Brain microvascular endothelial cell (primary cell): ENCODE data around the gene ARHGEF4.
A peak's percentile ranks its signal among the peaks of the same experiment; 100 is the strongest.

Experiments used
- DNase-seq: peaks from one replicate; pipeline ENCODE4 v3.0.0-alpha.2; 2020
- H3K27ac ChIP-seq: fragments of 250-450 bp; sonication (Bioruptor Pico); 2 replicates; pipeline ENCODE4 v1.5.1; 2020; ENCODE audit warnings: mild to moderate bottlenecking, moderate library complexity
- H3K27me3 ChIP-seq: fragments of 250-450 bp; sonication (Bioruptor Pico); replicated peaks from 2 replicates; pipeline ENCODE4 v1.5.1; 2020; ENCODE audit warnings: mild to moderate bottlenecking
- H3K36me3 ChIP-seq: fragments of 250-450 bp; sonication (Bioruptor Pico); replicated peaks from 2 replicates; pipeline ENCODE4 v1.5.1; 2020; ENCODE audit warnings: mild to moderate bottlenecking
- H3K4me3 ChIP-seq: 2 replicates; pipeline ENCODE4 v1.5.1; 2011; ENCODE audit warnings: low read depth, mild to moderate bottlenecking, control low read depth, low read length, moderate library complexity
- CTCF ChIP-seq: IDR thresholded peaks from 2 replicates; pipeline ENCODE4 v1.5.1; 2011; ENCODE audit warnings: low read depth, mild to moderate bottlenecking, moderate library complexity, low read length, control low read depth, inconsistent platforms; ENCODE audit errors: missing control alignments
- in situ Hi-C: cut with HindIII; loops from 2 replicates; pipeline ENCODE4 v1.10.0; 2017; ENCODE audit warnings: low sequenced_read_pairs, low pct_ligation_motif_present

Gene ARHGEF4

DNA sequence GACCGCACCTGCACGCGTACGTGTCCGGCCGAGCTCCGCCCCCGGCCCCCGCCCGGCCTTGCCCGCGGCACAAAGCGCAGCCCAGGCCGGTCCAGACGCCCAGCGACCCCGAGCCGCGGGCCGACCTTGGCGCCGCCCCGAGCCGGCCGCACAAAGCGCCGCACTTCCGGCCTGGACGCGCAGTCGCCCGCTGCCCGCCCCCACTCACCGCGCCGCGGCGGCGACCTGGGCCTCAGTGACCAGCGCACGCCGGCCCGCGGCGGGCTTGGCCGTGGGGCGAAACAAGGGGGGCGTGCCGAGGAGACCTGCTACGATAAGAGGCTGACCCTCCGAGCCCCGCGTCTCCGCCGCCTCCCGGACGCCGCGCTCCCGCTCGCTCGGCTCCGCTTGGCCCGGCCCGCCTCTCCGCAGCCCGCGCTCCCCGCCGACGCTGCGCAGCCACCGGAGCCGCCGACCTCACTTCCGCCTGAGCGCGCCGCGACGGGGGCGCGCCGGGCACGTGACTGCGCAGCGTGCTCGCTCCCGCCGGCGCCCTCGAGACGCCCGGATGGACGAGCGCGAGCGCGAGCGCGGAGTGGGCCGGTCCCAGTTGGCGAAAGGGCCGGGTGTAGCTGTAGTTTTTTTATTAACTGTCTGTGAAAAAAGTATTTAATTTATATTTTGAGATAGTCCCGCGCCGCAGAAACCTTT is 256.4 kb downstream of the ARHGEF4 start, which contains the start of gene FAM168B:
FAM168B (minus strand) TSS at position 455 of the 690 bp plus-strand sequence. CDS start 10,814 bp downstream, outside the sequence.
- Histone ChIP-seq H3K36me3 (peaks cover 2% of the 10 kb centered on the region), H3K27me3 (no peaks in the 10 kb centered on the region), H3K4me3 (peak within 1 kb of the TSS; percentile 84), H3K27ac (peak within 1 kb of the TSS; percentile 82)
- in situ Hi-C loops, result no loop called here
- no peak for TF ChIP-seq CTCF
- peak; percentile 68 for DNase-seq

DNA sequence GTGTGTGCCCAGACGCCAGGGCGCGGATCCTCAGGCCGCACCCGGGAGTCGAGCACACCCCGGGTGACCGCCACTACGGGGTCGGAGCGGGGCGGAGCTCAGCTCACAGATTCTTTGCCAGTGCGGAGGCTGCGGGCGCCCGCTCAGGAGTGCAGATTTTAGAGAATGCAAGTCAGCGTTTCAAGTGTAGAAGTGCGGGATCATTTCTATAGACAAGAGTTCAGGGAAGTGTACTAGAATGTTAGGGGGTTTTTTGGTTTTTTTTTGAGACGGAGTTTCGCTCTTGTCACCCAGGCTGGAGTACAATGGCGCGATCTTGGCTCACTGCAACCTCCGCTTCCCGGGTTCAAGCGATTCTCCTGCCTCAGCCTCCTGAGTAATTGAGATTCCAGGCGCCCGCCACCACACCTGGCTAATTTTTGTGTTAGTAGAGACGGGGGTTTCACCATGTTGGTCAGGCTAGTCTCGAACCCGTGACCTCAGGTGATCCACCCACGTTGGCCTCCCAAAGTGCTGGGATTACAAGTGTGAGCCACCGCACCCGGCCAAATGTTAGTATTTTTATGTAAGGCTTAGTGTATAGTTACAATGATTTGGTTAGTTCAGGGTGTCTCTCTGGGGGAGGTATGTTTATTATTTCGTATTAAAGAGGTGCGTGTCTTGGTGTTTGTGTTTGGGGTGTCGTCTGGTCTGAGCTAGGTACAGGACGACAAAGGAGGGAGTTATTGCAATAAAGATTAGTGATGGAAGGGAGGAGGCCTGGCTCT is 257.2 kb downstream of the ARHGEF4 start:
- Histone ChIP-seq H3K27ac (peak overlapping the region; percentile 82), H3K36me3 (no peaks in the 10 kb centered on the region), H3K4me3 (peak overlapping the region; percentile 71), H3K27me3 (no peaks in the 10 kb centered on the region)
- in situ Hi-C loops, result no loop called here
- no peak for DNase-seq
- no peak for TF ChIP-seq CTCF

DNA sequence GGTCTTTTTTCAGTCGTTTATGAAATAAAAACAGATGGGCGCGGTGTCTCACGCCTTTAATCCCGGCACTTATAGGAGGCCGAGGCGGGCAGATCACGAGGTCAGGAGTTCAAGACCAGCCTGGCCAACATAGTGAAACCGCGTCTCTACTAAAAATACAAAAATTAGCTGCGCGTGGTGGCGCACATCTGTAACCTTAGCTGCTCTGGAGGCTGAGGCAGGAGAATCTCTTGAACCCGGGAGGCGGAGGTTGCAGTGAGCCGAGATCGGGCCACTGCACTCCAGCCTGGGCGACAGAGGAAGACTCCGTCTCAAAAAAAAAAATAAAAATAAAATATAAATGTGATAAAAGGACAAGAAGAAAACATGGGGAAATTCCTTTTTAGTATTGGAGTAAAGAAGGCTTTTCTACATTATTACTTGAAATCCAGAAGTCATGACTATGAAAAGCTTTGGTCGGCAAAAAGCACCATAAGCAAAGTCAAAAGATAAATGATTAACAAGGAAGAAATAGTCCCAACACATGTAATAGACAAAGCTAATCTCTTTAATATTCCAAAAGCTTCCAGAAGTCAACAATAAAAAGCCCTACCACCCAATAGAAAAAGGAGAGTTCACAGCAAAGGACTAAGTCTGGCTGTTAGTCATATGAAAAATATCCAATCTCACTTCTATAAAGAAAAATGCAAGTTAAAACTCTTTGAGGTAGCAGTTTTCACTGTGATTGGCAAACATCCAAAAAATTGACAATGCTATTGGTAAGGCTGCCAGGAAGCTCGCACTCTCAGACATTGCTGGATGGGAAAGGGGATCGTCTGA is 258.0 kb downstream of the ARHGEF4 start:
- H3K27me3 ChIP-seq, result no peaks in the 10 kb centered on the region
- H3K4me3 ChIP-seq, result no peak overlapping the region
- no peak overlapping the region for H3K27ac ChIP-seq
- H3K36me3 ChIP-seq, result no peaks in the 10 kb centered on the region
- TF ChIP-seq CTCF, result no peak
- in situ Hi-C loops, result no loop called here
- no peak for DNase-seq
